GM19397 (cell line): ENCODE measurements around the gene ALKBH7.
"Not testable (repeated sequence)": the region's sequence is repeated elsewhere in the genome, so short reads cannot be mapped to it uniquely, and the experiment has no call there.

ENCODE experiments used
- ATAC-seq: cut with Tn5 transposase; IDR thresholded peaks from one replicate; pipeline ENCODE4 v1.9.1; 2021; ENCODE audit warnings: mild to moderate bottlenecking, moderate library complexity; ENCODE audit not compliant: unreplicated experiment

ALKBH7 gene, protein sequence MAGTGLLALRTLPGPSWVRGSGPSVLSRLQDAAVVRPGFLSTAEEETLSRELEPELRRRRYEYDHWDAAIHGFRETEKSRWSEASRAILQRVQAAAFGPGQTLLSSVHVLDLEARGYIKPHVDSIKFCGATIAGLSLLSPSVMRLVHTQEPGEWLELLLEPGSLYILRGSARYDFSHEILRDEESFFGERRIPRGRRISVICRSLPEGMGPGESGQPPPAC

DNA sequence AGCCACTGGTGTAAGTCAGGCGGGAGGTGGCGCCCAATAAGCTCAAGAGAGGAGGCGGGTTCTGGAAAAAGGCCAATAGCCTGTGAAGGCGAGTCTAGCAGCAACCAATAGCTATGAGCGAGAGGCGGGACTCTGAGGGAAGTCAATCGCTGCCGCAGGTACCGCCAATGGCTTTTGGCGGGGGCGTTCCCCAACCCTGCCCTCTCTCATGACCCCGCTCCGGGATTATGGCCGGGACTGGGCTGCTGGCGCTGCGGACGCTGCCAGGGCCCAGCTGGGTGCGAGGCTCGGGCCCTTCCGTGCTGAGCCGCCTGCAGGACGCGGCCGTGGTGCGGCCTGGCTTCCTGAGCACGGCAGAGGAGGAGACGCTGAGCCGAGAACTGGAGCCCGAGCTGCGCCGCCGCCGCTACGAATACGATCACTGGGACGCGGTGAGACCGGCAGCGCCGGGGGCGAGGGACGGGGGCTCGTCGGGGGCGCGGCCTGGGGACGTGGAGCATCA is at the start of gene ALKBH7:
Gene ALKBH7, plus strand, starts transcription at position 201 of the 502 bp plus-strand sequence. Its CDS starts 27 bp downstream, at position 228.
- peak; percentile 69 for ATAC-seq

DNA sequence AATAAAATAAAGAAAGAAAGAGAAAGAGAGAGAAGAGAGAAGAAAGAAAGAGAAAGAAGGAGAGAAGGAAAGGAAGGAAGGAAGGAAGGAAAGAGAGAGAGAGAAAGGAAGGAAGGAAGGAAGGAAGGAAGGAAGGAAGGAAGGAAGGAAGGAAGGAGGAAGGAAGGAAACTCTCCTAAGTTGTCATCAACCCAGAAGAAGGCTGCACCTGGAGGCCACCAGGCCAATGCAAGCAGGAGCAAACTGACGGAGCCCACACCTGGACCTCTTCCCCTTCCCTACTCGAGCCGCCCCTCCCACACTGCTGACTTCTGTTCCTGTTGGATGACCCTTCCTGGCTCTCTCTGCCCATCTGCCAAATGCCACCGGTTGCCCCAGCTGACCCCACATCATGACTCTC is 47.8 kb upstream of the ALKBH7 start:
- no peak for ATAC-seq

DNA sequence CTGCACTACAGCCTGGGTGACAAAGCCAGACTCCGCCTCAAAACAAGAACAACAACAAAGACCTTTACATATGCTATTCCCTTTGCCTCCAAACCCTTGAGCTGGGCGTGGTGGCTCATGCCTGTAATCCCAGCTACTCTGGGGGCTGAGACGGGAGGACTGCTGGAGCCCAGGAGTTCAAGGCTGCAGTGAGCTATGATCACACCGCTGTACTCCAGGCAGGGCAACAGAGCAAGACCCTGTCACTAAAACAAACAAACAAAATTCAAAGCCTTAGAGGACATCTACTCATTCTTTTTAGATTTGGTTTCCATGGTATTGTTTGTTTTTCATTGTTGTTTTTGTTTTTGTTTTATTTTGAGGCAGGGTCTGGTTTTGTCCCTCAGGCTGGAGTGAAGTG is 47.0 kb upstream of the ALKBH7 start:
- no peak for ATAC-seq

DNA sequence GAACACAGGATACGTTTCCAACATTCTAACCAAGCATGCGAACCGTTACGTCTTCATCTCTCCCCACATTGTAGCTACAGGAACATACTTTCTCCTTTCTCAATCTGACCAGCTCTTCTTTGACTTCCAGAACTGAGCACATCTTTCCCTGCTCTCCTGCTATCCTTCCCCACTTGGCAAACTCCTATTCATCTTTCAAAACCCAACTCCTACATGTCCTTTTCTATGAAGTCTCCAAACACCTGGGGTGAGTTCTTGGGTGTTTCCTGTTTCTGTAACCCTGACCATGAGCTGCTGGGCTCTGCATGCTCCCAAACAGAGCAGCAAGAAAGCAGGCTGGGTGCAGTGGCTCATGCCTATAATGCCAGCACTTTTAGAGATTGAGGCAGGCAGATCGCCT is 45.8 kb upstream of the ALKBH7 start:
- no peak for ATAC-seq

DNA sequence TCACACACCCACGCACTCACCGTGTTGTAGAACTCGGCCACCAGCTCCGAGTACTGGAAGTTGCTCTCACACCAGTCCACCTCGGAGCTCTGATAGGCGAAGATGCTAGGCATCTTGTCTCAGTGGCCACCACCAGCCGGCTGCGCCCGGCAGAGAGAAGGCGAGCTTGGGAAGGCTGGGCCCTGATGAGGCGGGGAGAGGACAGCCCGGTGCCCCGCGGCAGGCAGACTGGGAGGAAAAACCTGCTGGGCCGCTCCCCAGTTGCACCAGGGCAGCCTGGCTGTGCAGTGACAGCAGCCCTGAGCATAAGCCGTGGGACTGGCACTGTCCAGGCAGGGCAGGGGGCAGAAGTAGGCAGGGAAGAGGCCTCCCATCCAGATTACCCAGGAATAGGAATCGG is 39.2 kb upstream of the ALKBH7 start, which contains the start of gene ACER1:
Gene ACER1, minus strand, starts transcription at position 174 of the 400 bp plus-strand sequence. Its CDS starts 61 bp downstream, at position 113.
- ATAC-seq: no peak

DNA sequence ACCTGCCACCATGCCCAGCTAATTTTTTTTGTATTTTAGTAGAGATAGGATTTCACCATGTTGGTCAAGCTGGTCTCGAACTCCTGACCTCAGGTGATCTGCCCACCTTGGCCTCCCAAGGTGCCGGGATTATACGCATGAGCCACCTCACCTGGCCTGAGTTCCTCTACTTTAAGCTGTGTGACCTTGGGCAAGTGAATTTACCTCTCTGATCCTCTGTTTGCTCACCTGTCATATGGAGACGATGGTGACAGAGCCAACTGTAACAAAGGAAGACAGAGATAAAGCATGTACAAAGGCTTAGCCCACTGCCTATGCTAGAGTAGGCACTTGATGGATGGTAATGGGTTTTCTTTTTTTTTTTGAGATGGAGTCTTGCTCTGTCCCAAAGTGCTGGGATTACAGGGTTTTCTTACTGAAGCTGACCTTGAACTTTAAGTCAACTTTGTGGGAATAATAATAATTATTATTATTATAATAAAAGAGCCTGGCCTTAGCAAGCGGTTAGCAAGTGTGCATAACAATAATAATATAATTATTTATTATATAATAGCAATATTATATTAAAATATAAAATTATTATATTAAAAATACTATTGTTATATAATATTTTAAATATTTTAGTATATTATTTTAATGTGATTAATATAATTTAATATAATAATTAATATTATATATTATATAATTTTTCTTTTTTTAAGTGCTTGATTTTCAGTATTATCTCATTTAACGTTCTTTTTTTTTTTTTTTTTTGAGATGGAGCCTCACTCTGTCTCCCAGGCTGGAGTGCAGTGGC is 37.9 kb upstream of the ALKBH7 start:
- ATAC-seq: no peak

DNA sequence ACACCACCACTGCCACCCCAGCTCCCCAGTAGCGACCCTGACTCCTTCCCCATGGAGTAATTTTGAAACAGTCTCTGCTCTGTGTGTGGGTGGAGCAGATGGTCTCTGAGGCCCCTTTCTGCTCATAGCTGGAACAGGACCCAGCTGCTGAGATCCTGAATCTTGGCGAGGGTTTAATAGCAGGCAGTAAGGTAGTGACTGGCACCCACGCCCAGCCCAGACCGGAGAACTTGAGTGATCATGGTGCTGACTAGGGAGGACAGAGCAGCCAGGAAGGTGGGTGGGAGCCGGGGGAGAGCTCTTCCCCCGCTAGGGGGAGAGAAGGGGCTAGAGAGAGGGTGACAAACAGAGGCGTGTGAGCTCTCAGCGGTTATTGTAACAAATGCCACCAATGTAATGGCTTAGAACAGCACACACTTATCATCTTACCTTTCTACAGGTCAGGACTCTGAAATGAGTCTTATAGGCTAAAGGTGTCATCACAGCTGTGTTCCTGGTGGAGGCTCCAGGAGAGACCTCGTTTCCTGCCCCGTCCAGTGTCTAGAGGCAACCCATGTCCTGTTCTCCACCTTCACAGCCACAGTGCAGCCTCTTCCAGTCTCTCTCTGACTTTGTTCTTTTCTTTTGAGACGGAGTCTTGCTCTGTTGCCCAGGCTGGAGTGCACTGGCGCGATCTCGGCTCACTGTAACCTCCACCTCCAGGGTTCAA is 31.9 kb upstream of the ALKBH7 start:
- no peak for ATAC-seq

DNA sequence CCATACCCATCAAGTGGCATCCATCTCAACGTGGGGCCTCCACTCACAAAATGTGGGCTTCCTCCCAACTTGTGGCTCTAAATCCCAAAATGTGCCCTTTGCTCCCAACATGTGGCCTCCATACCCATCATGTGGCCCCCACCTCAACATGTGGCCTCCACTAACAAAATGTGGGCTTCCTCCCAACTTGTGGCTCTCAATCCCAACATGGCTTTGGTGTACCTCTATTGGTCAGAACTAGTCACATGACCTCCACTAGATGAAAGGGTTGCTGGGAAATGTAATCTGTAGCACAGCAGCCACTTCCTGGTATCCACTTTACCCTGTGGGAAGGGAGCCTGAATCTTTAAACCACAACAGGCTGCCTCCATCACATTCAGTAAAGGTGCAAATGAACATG is 29.1 kb upstream of the ALKBH7 start:
- no peak for ATAC-seq

DNA sequence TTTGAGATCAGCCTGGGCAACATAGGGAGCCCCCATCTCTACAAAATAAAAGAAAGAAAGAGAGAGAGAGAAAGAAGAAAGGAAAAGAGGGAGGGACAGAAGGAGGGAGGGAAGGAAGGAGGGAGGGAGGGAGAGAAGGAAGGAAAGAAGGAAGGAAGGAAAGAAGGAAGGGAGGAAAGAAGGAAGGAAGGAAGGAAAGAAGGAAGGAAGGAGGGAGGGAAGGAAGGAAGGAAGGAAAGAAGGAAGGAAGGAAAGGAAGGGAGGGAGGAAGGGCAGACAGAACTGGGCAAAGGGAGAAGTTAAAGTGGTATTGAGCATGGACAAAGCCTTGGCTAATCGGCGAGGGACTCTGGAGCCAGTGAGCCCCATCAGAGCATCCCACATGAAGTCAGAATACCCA is 23.3 kb upstream of the ALKBH7 start:
- not testable (repeated sequence) for ATAC-seq

DNA sequence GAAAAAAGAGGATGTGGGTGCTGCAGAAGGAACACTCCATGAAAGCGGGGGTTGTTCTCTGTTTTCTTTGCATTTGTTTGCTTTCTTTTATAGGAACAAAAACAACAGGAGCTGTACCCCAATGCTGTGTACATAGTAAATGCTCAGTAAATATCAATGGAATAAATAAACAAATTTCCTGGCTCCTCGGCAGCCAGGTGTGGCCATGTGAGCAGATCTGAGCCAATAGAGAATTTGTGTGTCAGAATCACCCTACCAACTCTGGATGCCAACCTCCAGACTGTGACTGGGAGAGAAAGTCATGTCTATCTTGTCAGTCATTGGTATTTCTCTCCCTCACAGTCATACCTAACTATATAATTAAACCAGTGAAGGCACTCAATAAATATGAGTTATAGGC is 21.9 kb upstream of the ALKBH7 start:
- ATAC-seq: no peak

DNA sequence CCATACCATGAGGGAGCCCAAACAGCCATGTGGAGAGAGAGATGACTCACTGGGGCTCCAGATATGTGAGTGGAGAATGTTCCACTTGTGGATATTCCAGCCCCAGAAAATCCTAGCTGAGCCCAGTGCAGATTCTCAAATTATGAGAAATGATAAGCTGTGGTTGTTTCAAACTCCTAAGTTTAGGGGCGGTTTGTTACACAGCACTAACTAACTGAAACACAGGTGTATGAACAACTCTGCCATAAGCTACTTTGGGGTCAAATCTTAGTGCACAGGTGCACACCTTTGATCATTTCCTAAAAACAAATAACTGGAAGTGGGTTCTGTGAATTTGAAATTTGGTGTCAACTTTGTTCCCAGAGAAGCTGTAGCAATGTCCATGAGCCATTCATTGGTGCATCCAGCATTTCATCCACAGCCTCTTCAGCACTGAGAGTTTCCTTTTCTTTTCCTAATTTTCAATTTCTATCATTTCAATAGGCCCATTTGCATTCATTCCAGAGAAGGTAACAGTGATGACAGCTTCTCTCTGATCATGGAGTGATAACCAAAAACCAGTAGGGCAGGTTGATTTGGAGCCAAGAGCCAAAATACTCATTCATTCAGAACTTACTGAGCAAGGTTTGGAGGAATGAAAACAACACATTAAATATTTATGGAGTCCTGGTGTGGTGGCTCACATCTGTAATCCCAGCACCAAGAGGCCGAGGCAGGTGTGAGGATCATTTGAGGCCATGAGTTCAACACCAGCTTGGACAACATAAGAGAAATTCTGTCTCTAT is 20.0 kb upstream of the ALKBH7 start:
- no peak for ATAC-seq

DNA sequence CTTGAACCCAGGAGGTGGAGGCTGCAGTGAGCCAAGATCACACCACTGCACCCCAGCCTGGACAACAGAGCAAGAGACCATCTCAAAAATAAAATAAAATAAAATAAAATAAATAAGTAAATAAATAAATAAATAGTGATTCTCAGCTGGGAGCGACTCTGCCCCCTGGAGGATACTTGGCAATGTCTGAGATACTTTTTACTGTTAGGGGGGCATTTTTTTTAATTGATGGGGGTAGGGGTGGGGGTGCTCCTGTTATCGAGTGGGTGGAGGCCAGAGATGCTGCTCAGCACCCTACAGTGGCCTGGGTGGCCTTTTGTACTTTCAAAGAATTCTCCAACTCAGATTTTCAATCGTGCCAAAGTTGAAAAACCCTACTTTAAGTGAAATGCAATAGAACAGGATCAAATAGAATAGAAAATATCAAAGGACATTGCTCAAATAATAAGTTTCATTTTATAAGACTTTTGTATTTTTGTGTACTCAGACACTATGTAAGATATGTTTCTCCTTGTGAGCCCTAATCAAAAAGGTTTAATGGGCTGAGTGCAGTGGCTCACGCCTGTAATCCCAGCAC is 18.4 kb upstream of the ALKBH7 start:
- ATAC-seq: no peak

DNA sequence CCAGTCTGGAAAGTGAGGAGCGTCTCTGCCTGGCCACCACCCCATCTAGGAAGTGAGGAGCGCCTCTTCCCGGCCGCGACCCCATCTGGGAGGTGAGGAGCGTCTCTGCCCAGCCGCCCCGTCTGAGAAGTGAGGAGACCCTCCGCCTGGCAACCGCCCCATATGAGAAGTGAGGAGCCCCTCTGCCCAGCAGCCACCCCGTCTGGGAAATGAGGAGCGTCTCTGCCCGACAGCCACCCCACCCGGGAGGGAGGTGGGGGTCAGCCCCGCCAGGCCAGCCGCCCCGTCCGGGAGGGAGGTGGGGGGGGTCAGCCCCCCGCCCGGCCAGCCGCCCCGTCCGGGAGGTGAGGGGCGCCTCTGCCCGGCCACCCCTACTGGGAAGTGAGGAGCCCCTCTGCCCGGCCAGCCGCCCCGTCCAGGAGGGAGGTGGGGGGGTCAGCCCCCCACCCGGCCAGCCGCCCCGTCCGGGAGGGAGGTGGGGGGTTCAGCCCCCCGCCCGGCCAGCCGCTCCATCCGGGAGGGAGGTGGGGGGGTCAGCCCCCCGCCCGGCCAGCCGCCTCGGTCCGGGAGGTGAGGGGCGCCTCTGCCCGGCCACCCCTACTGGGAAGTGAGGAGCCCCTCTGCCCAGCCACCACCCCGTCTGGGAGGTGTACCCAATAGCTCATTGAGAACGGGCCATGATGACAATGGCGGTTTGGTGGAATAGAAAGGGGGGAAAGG is 17.1 kb upstream of the ALKBH7 start:
- not testable (repeated sequence) for ATAC-seq

DNA sequence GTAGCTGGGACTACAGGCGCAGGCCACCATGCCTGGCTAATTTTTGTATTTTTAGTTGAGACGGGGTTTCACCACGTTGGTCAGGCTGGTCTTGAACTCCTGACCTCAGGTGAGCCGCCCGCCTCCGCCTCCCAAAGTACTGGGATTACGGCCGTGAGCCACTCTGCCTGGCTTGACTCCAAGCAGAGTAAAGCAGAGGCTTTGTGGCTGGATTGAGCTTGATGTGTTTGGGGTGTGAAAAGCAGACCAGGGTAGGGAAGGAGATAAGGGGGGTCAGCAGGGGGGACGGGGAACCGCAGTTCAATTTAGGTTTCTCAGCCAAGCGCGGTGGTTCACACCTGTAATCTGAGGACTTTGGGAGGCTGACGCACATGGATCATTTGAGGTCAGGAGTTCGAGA is 15.4 kb upstream of the ALKBH7 start:
- ATAC-seq: no peak

DNA sequence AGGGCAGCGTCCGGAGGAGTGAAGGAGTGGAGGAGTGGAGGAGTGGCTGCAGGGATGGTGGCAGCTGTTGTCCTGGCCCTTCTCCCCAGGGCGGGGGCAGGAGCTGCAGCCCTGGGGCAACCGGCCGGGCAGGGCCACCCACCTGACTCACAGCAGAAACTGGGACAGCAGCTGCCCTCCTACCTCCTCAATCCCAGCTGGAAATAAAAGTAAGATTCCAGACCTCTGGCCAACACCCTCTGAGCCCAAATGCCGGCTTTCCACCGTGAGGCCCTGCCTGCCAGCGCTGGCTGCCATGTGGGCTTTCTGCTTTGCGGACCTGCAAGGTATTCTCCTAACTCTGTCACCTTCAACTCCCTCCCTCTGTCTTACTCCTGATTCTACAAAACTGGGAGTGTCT is 14.6 kb upstream of the ALKBH7 start:
- ATAC-seq: no peak

DNA sequence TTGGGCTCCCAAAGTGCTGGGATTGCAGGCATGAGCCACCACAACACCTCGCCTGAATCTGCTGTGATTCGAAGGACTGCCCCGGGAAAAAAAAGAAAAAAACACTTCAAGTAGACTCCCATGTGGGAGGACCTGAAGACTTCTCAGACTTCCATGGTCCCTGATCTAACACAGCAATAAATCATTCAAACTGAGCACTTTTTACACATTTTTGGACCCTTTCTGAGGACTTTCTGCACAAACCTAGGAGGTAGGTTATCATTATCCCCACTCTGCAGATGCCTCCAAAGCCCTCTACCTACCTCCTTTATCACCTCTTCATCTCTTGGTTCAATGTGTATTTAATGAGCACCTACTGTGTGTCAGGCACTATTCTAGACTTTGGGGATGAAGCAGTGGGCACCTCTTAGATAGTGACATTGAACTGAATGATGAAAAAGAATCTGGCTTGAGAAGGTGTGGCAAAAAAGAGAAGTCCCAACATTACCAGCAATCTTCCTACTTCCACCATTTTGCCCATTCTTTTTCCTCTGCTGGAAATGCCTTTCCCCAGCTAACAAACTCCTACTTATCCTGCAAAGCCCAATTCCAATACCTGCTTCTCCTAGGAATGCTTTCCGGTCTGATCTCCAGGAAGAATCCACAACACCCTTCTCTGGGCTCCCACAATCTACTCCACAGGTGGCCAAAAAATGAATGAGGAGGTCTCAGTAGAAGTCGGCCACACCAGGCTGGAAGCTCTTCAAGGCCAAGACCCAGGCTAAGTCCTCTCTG is 12.8 kb upstream of the ALKBH7 start:
- no peak for ATAC-seq

DNA sequence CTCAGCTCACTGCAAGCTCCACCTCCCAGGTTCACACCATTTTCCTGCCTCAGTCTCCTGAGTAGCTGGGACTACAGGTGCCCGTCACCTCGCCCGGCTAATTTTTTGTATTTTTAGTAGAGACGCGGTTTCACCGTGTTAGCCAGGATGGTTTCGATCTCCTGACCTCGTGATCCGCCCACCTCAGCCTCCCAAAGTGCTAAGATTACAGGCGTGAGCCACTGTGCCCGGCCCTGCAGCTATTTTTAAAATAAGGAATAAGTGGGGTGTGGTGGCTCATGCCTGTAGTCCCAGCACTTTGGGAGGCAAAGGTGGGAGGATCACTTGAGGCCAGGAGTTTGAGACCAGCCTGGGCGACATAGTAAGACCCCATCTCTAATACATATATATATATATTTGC is 12.1 kb upstream of the ALKBH7 start:
- not testable (repeated sequence) for ATAC-seq

DNA sequence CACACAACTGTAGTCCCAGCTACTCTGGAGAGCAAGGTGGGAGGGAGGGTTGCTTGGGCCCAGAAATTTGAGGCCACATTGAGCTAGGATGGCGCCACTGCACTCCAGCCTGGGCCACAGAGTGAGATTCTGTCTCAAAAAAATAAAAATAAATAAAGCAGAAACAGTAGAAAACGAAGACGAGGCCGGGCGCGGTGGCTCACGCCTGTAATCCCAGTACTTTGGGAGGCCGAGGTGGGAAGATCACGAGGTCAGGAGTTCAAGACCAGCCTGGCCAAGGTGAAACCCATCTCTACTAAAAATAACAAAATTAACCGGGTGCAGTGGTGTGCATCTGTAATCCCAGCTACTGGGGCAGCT is 11.8 kb upstream of the ALKBH7 start:
- not testable (repeated sequence) for ATAC-seq

DNA sequence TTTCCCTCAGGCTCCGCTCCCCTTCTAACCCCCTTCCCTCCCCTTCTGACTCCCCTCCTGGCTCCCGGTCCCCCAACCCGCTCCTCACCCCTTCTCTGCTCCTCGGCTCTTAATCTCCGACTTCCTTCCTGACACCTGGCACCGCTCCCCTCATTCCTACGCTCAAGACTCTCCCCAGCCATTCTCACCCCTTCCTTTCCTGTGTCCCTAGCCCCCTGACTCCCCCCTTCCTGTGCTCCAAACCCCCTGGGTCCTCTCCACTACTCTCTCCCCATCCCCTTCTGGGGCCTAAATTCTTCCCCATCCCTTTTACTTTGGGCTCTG is 10.6 kb upstream of the ALKBH7 start:
- ATAC-seq: no peak
